ENCODE measurements around the gene FBXL13.

GRCh38 chr7:103117465-103117864 lies 42.9 kb upstream of the FBXL13 start:
- TF ChIP-seq CTCF (IDR thresholded peaks at IDR 0.05) (no peak), REST (IDR thresholded peaks at IDR 0.05; ENCODE audit: insufficient read depth in 1 of 2, low read depth in 2 of 2, low read length in 1 of 2) (no peak), SIN3A (IDR thresholded peaks at IDR 0.05; ENCODE audit: borderline replicate concordance, insufficient read depth, low read depth, low read length) (no peak), TCF7L2 (IDR thresholded peaks at IDR 0.05; ENCODE audit: low read depth, low read length) (no peak)
